ENCODE results near the gene ITGAD. TPM values are rescaled to one million over a fixed set of nuclear protein-coding genes. Genes with fewer than 3 reads are reported as not detected.

The ITGAD gene
- total RNA-seq, 1 donor from 2014 or later = not detected

DNA sequence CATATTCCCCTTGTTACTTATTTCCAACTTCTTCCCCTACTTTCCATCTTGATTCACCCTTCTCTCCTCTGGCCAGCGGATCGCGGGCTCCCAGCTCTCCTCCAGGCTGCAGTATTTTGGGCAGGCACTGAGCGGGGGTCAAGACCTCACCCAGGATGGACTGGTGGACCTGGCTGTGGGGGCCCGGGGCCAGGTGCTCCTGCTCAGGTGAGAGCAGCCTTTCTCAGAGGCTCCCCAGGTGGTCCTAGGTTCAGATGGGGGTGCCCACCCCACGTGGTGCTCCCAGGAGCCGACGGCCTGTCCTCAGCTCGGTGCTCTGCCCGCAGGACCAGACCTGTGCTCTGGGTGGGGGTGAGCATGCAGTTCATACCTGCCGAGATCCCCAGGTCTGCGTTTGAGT, 22.1 kb upstream of the ITGAD start:
- Mint-ChIP-seq H3K36me3 (no peaks in the 10 kb centered on the region), H3K27ac (no peak overlapping the region), H3K9me3 (no peaks in the 10 kb centered on the region), H3K27me3 (ENCODE audit: low read depth) (peaks cover 27% of the 10 kb centered on the region), H3K4me1 (no peaks in the 10 kb centered on the region), H3K4me3 (no peak overlapping the region)
- DNase-seq (ENCODE audit: low spot score in 2 of 2, unreplicated experiment in 2 of 2) = no peak
- TF ChIP-seq, protein P1, sequence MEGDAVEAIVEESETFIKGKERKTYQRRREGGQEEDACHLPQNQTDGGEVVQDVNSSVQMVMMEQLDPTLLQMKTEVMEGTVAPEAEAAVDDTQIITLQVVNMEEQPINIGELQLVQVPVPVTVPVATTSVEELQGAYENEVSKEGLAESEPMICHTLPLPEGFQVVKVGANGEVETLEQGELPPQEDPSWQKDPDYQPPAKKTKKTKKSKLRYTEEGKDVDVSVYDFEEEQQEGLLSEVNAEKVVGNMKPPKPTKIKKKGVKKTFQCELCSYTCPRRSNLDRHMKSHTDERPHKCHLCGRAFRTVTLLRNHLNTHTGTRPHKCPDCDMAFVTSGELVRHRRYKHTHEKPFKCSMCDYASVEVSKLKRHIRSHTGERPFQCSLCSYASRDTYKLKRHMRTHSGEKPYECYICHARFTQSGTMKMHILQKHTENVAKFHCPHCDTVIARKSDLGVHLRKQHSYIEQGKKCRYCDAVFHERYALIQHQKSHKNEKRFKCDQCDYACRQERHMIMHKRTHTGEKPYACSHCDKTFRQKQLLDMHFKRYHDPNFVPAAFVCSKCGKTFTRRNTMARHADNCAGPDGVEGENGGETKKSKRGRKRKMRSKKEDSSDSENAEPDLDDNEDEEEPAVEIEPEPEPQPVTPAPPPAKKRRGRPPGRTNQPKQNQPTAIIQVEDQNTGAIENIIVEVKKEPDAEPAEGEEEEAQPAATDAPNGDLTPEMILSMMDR (IDR thresholded peaks at IDR 0.05; ENCODE audit: unreplicated experiment) = no peak

DNA sequence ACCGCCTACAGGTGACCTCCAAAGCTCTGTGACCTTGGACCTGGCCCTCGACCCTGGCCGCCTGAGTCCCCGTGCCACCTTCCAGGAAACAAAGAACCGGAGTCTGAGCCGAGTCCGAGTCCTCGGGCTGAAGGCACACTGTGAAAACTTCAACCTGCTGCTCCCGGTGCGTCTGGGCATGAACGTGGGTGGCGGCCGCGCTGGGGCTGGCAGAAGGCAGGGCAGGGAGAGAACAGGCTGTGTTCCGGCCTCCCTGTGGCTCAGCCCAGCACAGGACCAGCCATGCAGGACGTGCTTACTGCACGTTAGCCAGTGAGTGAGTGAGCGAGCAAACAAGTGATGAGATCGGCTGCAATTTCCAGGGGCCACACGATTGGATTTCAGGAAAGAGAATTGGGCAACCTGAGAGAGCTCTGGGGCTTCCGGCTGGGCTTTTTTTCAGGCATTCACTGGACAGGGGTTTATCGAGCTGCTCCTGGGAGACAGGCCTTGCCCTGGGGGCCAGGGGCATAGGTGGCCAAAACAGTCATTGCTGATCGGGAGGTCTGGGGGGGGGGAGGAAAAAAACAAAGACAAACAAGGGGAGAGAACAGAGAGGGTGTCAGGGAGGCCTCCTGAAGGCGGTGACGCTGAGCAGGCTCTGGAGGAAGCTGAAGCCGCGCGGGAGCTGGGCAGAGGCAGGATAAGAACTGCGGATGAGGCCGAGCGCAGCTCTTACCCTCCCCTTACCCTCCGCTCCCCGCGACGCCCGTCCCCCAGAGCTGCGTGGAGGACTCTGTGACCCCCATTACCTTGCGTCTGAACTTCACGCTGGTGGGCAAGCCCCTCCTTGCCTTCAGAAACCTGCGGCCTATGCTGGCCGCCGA, 21.3 kb upstream of the ITGAD start:
- Mint-ChIP-seq H3K36me3 (no peaks in the 10 kb centered on the region), H3K4me3 (no peak overlapping the region), H3K27ac (no peak overlapping the region), H3K4me1 (no peaks in the 10 kb centered on the region), H3K9me3 (no peaks in the 10 kb centered on the region), H3K27me3 (ENCODE audit: low read depth) (peaks cover 26% of the 10 kb centered on the region)
- TF ChIP-seq, protein P1 (IDR thresholded peaks at IDR 0.05; ENCODE audit: unreplicated experiment) = no peak
- no peak for DNase-seq (ENCODE audit: low spot score in 2 of 2, unreplicated experiment in 2 of 2)

DNA sequence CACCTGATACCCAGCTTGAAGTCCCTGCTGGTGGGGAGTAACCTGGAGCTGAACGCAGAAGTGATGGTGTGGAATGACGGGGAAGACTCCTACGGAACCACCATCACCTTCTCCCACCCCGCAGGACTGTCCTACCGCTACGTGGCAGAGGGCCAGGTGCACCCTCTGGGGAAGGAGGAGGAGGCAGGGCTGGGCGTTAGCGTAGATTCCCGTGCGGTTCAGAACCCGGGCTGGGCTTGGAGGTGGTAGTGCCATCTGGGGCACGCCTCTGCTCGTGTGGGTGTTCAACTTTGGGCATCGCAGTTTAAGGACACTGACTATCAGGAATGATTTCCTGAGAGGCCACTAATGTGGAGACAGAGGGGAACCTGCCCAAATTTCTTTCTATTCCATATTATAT, 19.9 kb upstream of the ITGAD start:
- DNase-seq (ENCODE audit: low spot score in 2 of 2, unreplicated experiment in 2 of 2) = no peak
- Mint-ChIP-seq H3K4me3 (no peak overlapping the region), H3K27ac (no peak overlapping the region), H3K36me3 (no peaks in the 10 kb centered on the region), H3K4me1 (no peaks in the 10 kb centered on the region), H3K9me3 (no peaks in the 10 kb centered on the region), H3K27me3 (ENCODE audit: low read depth) (peaks cover 26% of the 10 kb centered on the region)
- TF ChIP-seq, protein P1 (IDR thresholded peaks at IDR 0.05; ENCODE audit: unreplicated experiment) = no peak

DNA sequence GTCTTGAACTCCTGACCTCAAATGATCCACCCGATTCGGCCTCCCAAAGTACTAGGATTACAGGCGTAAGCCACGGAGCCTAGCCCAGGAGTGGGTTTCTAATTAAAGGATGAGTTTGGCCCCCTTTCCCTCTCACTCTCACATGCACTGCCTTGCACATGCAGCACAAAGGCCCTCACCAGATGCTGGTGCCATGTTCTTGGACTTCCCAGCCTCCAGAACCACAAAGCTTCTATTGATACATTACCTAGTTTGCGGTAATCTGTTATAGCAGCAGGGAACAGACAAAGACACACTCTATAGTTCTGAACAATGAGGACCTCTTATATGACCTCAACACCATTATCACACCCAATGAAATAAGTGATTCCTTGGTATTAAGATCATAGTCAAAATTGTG, 17.9 kb upstream of the ITGAD start:
- no peak overlapping the region for H3K27ac Mint-ChIP-seq
- DNase-seq (ENCODE audit: low spot score in 2 of 2, unreplicated experiment in 2 of 2) = no peak
- no peak overlapping the region for H3K4me3 Mint-ChIP-seq
- H3K4me1 Mint-ChIP-seq = no peaks in the 10 kb centered on the region
- no peaks in the 10 kb centered on the region for H3K36me3 Mint-ChIP-seq
- H3K27me3 Mint-ChIP-seq (ENCODE audit: low read depth) = peaks cover 33% of the 10 kb centered on the region
- no peaks in the 10 kb centered on the region for H3K9me3 Mint-ChIP-seq
- TF ChIP-seq, protein P1 (IDR thresholded peaks at IDR 0.05; ENCODE audit: unreplicated experiment) = no peak

DNA sequence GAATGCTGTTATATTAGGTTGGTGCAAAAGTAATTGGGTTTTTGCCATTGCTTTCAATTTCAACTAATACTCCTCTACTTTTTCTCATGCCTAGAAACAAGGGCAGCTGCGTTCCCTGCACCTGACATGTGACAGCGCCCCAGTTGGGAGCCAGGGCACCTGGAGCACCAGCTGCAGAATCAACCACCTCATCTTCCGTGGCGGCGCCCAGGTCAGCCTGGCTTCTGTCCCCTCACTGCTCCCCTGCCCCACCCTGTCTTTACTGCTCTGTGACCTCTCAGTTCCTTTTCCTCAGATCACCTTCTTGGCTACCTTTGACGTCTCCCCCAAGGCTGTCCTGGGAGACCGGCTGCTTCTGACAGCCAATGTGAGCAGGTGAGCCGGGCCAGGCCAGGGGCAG, 16.4 kb upstream of the ITGAD start:
- Mint-ChIP-seq H3K36me3 (no peaks in the 10 kb centered on the region), H3K4me1 (no peaks in the 10 kb centered on the region), H3K9me3 (no peaks in the 10 kb centered on the region), H3K27ac (no peak overlapping the region), H3K4me3 (no peak overlapping the region), H3K27me3 (ENCODE audit: low read depth) (peaks cover 41% of the 10 kb centered on the region)
- TF ChIP-seq, protein P1 (IDR thresholded peaks at IDR 0.05; ENCODE audit: unreplicated experiment) = no peak
- DNase-seq (ENCODE audit: low spot score in 2 of 2, unreplicated experiment in 2 of 2) = no peak

All from mesothelial cell of epicardium (in vitro differentiated cells).